Esophagus squamous epithelium (tissue), 4 donors: ENCODE results near the gene ANKK1.

Experiments used
- POLR2A ChIP-seq, 4 donors: fragments of 450-650 bp; IDR thresholded peaks; one replicate each; pipeline ENCODE4 v1.6.1; 2017; ENCODE audit warnings: antibody characterized with exemption in 4 of 4, mild to moderate bottlenecking in 4 of 4, moderate library complexity in 3 of 4
- TF ChIP-seq, protein P1 (sequence below), 6 experiments: fragments of 450-650 bp in 4 of 6; fragments of 200-600 bp in 2 of 6; sonication (generic) in 2 of 6; IDR thresholded peaks; one replicate each; pipeline ENCODE4 v1.5.1; 2016 to 2019; ENCODE audit warnings: antibody characterized with exemption in 6 of 6, mild to moderate bottlenecking in 4 of 6, moderate library complexity in 4 of 6

DNA sequence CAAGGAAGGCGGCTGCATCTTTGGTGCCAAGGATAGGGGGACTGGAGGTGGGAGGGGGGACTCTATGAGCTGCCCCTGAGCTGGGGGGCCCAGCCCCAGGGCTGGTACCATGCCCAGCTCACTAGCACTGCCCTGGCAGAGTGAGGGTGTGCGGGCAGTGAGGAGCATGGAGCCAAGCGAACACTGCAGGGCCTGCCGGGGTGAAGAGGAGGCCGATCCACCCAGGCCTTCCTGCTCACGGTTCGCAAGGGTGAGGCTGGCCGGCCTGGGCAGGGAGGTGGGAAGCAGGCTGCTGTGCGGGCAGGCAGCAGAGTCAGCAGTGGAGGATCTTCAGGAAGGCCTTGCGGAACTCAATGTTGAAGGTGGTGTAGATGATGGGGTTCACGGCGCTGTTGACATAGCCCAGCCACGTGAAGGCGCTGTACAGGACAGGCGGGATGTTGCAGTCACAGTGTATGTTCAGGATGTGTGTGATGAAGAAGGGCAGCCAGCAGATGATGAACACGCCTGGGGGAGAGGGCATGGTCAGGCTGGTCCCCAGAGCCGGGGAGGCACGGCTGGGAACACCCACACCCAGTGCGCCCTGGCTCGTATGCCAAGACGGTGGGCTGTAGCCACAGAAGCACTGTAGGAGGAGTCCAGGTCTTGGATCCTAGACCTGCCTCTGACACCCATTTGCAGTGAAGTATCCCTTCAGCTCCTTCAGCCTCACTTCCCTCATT is 23.0 kb downstream of the ANKK1 start:
- TF ChIP-seq, protein P1, sequence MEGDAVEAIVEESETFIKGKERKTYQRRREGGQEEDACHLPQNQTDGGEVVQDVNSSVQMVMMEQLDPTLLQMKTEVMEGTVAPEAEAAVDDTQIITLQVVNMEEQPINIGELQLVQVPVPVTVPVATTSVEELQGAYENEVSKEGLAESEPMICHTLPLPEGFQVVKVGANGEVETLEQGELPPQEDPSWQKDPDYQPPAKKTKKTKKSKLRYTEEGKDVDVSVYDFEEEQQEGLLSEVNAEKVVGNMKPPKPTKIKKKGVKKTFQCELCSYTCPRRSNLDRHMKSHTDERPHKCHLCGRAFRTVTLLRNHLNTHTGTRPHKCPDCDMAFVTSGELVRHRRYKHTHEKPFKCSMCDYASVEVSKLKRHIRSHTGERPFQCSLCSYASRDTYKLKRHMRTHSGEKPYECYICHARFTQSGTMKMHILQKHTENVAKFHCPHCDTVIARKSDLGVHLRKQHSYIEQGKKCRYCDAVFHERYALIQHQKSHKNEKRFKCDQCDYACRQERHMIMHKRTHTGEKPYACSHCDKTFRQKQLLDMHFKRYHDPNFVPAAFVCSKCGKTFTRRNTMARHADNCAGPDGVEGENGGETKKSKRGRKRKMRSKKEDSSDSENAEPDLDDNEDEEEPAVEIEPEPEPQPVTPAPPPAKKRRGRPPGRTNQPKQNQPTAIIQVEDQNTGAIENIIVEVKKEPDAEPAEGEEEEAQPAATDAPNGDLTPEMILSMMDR (IDR thresholded peaks at IDR 0.05), result no peak
- TF ChIP-seq POLR2A (IDR thresholded peaks at IDR 0.05), result no peak
